Motor neuron (in vitro differentiated cells): ENCODE data around the gene KIAA0753. TPM values are rescaled to one million over a fixed set of nuclear protein-coding genes. Genes with fewer than 3 reads are reported as not detected.
"Not testable (repeated sequence)": the region's sequence is repeated elsewhere in the genome, so short reads cannot be mapped to it uniquely, and the experiment has no call there.

ENCODE experiments used
- ATAC-seq, 8 experiments: fragments of 200-7000 bp; cut with Tn5 transposase; replicated peaks in 6 of 8; 2 replicates each; pipeline ENCODE4 v1.8.0; 2021; ENCODE audit warnings: mild to moderate bottlenecking in 8 of 8, moderate library complexity in 8 of 8
- H3K27ac ChIP-seq, 2 donors: fragments of 250-450 bp; sonication (Bioruptor Pico); 2 replicates each; pipeline ENCODE4 v1.9.0; 2021; ENCODE audit warnings: antibody characterized with exemption in 2 of 2, mild to moderate bottlenecking in 2 of 2, moderate library complexity in 1 of 2
- H3K4me1 ChIP-seq, 2 donors: fragments of 250-450 bp; sonication (Bioruptor Pico); replicated peaks in 1 of 2; 2 replicates each; pipeline ENCODE4 v1.6.1; 2021; ENCODE audit warnings: antibody characterized with exemption in 2 of 2, mild to moderate bottlenecking in 2 of 2, moderate library complexity in 1 of 2
- H3K4me3 ChIP-seq, 5 donors: fragments of 250-450 bp; sonication (Bioruptor Pico); 2 replicates each; pipeline ENCODE4 v1.9.0; 2021; ENCODE audit warnings: antibody characterized with exemption in 5 of 5, mild to moderate bottlenecking in 5 of 5, moderate library complexity in 4 of 5
- WGBS, 10 experiments: fragments of 450-650 bp; shearing (Covaris generic); methylation state at CpG; one replicate each; pipeline ENCODE4 v1.0.0; 2022; 5-methylcytosine and 5-hydroxymethylcytosine counted together
- in situ Hi-C, 9 experiments: fragments of 400-800 bp; cut with MboI; loops; one replicate each; pipeline ENCODE4 v1.15.0; 2021; ENCODE audit warnings: low sequenced_read_pairs in 9 of 9, low pct_unique_long_range_greater_than_20kb in 2 of 9; ENCODE audit not compliant: unreplicated experiment in 9 of 9
- total RNA-seq, 8 experiments: library from RNA; unstranded; fragments of 300-600 nt; gene quantifications; 2 replicates each; pipeline versions ENCODE4 v1.2.3 to v1.2.4, GENCODE V29; 2022

The KIAA0753 gene
- total RNA-seq, 8 experiments from 2014 or later = 12.6 to 32.2 (median 19.3) TPM

DNA sequence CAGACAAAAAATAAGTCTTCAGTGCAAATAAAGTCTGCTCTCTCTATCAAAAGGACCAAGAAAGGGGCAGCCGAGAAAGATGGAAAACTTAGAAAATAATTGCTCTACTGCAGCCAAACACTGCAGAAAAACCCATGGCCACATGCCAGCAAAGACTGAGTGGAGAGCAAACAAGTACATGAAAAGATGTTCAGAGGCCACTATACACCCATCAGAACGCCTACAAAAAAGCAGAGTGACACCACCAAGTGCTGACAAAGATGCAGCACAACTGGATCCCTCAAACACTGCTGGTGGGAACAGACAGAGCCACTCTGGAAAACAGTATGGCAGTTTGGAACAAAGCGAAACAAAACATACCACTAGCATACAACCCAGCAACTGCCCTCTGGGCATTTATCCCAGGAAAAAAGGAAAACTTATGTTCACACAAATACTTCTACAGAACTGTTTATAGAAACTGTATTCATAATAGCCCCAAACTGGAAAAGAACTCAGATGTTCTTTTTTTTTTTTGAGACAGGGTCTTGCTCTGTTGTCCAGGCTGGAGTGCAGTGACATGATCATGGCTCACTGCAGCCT lies 36.7 kb downstream of the KIAA0753 start:
- 30 to 100% (median 93%) methylated on average over 1 to 3 of the region's 3 CpGs; no CpG with 5 or more reads in 1 of the 10 experiments for WGBS, 10 experiments
- in situ Hi-C loops = no loop called here
- Histone ChIP-seq H3K27ac (no peak overlapping the region), H3K4me1 (no peaks in the 10 kb centered on the region), H3K4me3 (no peak overlapping the region)
- peak in 4 of 8 experiments; percentile 17 to 84 (median 54) for ATAC-seq

GRCh38 chr17:6602141-6602540 lies 38.4 kb downstream of the KIAA0753 start:
- H3K4me3 ChIP-seq = no peak overlapping the region
- in situ Hi-C loops = no loop called here
- WGBS, 10 experiments = 40 to 100% (median 95%) methylated on average over 1 to 2 of the region's 2 CpGs; no CpG with 5 or more reads in 2 of the 10 experiments

GRCh38 chr17:6599364-6599763 lies 41.1 kb downstream of the KIAA0753 start:
- Histone ChIP-seq H3K4me3 (no peak overlapping the region), H3K27ac (no peak overlapping the region), H3K4me1 (no peaks in the 10 kb centered on the region)
- in situ Hi-C loops = no loop called here
- ATAC-seq = peak in 6 of 8 experiments; percentile 35 to 92 (median 59)

More at GRCh38 chr17:6602141-6602540, 38.4 kb downstream of the KIAA0753 start:
- no peaks in the 10 kb centered on the region for H3K4me1 ChIP-seq
- ATAC-seq = no peak
- no peak overlapping the region for H3K27ac ChIP-seq

- 78 to 100% (median 87%) methylated on average over 1 of the region's 1 CpG; no CpG with 5 or more reads in 2 of the 10 experiments for WGBS, 10 experiments
- Histone ChIP-seq H3K27ac (no peak overlapping the region), H3K4me1 (no peaks in the 10 kb centered on the region), H3K4me3 (no peak overlapping the region)
- in situ Hi-C loops = no loop called here
- peak in 1 of 8 experiments; percentile 49 for ATAC-seq
Measured at GRCh38 chr17:6597727-6598126, 42.8 kb downstream of the KIAA0753 start.

DNA sequence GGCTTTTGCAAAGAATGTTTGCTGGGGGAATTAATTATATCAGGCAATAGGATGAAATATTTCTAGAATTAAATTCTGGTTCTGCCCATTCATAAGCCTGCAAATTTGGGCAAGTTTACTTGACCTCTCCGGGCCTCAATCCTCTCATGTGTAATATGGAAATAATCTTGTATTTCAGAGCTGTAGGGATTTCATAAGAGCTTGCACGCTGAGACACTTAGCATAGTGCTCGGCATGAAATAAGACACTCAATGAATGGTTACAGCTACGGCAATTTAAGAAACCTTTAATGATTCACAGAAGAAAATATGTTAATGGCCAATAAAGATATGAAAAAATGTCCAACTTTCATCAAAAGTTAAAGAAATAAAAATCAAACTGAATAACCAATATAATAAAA lies 43.6 kb downstream of the KIAA0753 start:
- H3K4me1 ChIP-seq = no peaks in the 10 kb centered on the region
- no peak overlapping the region for H3K27ac ChIP-seq
- H3K4me3 ChIP-seq = no peak overlapping the region
- in situ Hi-C loops = no loop called here
- 30 to 100% (median 89%) methylated on average over 2 to 4 of the region's 4 CpGs for WGBS, 10 experiments
- peak in 2 of 8 experiments; percentile 36 to 61 for ATAC-seq

DNA sequence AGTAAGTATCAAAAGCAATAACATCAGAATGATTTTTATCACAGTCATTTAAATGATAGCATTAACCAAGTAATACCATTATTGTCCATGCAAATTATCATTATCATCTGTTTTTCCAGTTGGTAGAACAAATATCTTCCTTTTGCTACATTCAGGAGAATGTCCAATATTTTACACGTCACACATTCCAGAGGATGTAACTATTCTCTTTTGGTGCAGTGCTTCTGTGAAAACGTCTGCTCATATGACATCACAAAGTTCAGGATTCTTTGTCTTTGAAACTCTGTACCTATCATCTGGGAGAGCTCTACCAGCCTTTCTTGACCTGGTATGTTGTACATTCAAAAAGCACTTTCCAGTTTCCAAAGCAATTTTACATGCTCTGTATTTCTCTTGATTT lies 44.0 kb downstream of the KIAA0753 start:
- WGBS, 10 experiments = 30 to 100% (median 92%) methylated on average over 1 to 2 of the region's 2 CpGs; no CpG with 5 or more reads in 1 of the 10 experiments
- no peaks in the 10 kb centered on the region for H3K4me1 ChIP-seq
- no peak for ATAC-seq
- no peak overlapping the region for H3K27ac ChIP-seq
- in situ Hi-C loops = no loop called here
- no peak overlapping the region for H3K4me3 ChIP-seq

- WGBS, 10 experiments = 67 to 100% (median 100%) methylated on average over 1 to 2 of the region's 7 CpGs; no CpG with 5 or more reads in 6 of the 10 experiments
- Histone ChIP-seq H3K27ac (no peak overlapping the region), H3K4me3 (no peak overlapping the region), H3K4me1 (no peaks in the 10 kb centered on the region)
- in situ Hi-C loops = no loop called here
- ATAC-seq = no peak
Measured at GRCh38 chr17:6596081-6596480, 44.4 kb downstream of the KIAA0753 start.

- in situ Hi-C loops = not testable (repeated sequence)
Measured at GRCh38 chr17:6593371-6593770, 47.1 kb downstream of the KIAA0753 start.

DNA sequence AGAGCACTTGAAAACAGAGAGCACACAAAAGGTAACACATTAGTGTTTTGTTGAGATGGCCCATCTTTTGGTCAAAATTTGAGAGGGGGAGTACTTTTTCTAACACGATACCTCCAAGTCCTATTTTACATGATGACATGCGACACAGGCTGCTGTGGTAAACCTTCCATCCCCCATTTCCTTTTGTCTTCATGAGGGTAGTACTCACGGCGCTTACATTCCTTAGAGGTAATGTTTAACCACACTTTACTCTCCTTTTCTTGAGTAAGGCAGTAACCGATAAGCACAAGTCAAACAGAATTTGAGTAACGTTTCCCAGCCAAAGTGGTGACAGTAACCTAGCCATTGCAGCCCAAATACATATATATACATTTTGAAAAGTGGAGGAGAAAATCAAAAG lies 48.3 kb downstream of the KIAA0753 start:
- WGBS, 10 experiments = 12 to 100% (median 39%) methylated on average over 1 to 6 of the region's 6 CpGs
- in situ Hi-C loops = no loop called here
- Histone ChIP-seq H3K27ac (no peak overlapping the region), H3K4me1 (no peaks in the 10 kb centered on the region), H3K4me3 (no peak overlapping the region)
- ATAC-seq = no peak

More at GRCh38 chr17:6593371-6593770, 47.1 kb downstream of the KIAA0753 start:
- H3K4me1 ChIP-seq, H3K4me3 ChIP-seq, ATAC-seq, H3K27ac ChIP-seq: not testable (repeated sequence)
- WGBS, 10 experiments = 98 to 100% (median 100%) methylated on average over 1 to 10 of the region's 14 CpGs; no CpG with 5 or more reads in 5 of the 10 experiments

DNA sequence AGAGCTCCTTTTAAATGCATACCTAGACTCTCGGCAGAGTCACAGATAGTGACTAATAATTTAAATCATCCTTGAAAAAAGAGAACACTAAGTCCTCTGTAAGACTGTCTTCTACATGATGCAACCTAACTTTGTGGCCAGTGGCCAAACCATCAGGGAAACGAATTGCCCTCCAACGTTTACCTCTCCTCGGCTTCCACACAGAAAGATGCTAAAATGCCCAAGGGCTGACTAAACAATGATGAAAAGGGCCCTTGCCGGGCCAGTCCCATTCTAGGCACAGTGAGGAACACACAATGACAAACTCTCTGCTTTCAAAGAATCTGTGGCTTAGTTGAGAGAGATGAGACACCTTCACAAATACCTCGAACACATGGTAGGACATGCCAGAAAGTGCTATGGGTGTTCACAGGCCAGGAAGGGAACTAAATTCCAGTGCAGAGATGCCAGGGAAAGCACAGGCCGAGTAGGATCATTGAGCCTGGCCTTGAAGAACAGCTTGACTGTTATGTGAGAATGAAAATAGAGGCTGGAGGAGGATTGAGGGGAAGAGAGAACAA lies 48.8 kb downstream of the KIAA0753 start:
- no peak overlapping the region for H3K27ac ChIP-seq
- peak in 3 of 8 experiments; percentile 31 to 79 (median 53) for ATAC-seq
- in situ Hi-C loops = no loop called here

GRCh38 chr17:6589266-6589946 lies 51.1 kb downstream of the KIAA0753 start:
- no peak for ATAC-seq
- 78 to 100% (median 92%) methylated on average over 1 to 14 of the region's 15 CpGs; no CpG with 5 or more reads in 2 of the 10 experiments for WGBS, 10 experiments
- Histone ChIP-seq H3K4me1 (no peaks in the 10 kb centered on the region), H3K27ac (no peak overlapping the region), H3K4me3 (no peak overlapping the region)
- in situ Hi-C loops = no loop called here

More for the DNA sequence above, 48.8 kb downstream of the KIAA0753 start:
- Histone ChIP-seq H3K4me3 (no peak overlapping the region), H3K4me1 (no peaks in the 10 kb centered on the region)
- 0 to 100% (median 64%) methylated on average over 1 to 7 of the region's 7 CpGs for WGBS, 10 experiments

DNA sequence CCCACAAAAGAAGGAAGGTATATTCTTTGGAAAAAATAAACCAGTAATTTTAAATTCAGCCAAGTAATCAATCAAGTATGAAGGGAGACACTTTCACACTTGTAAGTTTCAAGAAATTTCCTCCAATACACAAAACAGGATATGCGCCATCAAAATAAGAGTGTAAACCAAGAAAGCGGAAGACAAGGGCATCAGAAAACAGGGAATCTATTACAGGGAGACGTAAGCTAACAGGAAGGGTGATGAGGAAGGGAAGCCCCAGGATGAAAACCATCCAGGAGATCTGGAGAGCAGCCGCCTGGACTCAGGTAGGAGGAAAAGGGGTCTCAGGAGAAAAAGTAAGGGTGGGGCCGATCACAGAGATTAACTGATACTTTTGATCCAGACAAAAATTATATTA lies 52.3 kb downstream of the KIAA0753 start:
- 83 to 100% (median 94%) methylated on average over 1 to 5 of the region's 5 CpGs for WGBS, 10 experiments
- no peak overlapping the region for H3K27ac ChIP-seq
- in situ Hi-C loops = no loop called here
- ATAC-seq = no peak
- H3K4me3 ChIP-seq = no peak overlapping the region
- no peaks in the 10 kb centered on the region for H3K4me1 ChIP-seq

DNA sequence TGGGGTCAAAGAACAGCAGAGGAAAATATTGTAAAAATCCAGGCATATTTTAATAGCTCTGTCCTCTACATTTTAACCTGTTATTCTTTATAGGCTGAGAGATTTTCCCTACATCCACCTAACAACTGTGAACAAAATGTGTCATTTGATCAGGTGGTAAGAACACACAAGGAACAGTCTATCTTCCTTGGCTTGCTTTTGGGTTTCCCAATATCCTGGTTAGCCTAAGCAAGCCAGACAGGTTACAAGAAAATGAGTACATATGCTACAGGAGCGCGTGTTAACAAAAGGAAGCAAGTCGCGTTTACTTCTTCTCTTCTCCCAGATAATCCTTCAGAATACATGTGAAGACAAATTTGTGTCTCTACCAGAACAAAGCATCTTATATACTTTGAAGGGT lies 53.2 kb downstream of the KIAA0753 start:
- Histone ChIP-seq H3K4me1 (no peaks in the 10 kb centered on the region), H3K4me3 (no peak overlapping the region), H3K27ac (no peak overlapping the region)
- in situ Hi-C loops = no loop called here
- no peak for ATAC-seq
- 92 to 100% (median 100%) methylated on average over 1 to 4 of the region's 4 CpGs; no CpG with 5 or more reads in 1 of the 10 experiments for WGBS, 10 experiments
